ENCODE measurements around the gene PTCD2.

- TF ChIP-seq MAX (CRISPR knock-in tag; IDR thresholded peaks at IDR 0.05), result no peak
- TF ChIP-seq CTCF (IDR thresholded peaks at IDR 0.05 in 2 of 3, conservative IDR thresholded peaks at IDR 0.05 in 1 of 3; ENCODE audit: insufficient read depth in 2 of 3, low read depth in 1 of 3, low read length in 3 of 3), result no peak
- TF ChIP-seq BACH1 (tag; IDR thresholded peaks at IDR 0.05), result no peak
- no peak for TF ChIP-seq RBM22 (IDR thresholded peaks at IDR 0.05; ENCODE audit: low read depth, low read length, poor library complexity, severe bottlenecking)
- no peak for TF ChIP-seq POLR2A (conservative IDR thresholded peaks at IDR 0.05)
- TF ChIP-seq BHLHE40 (IDR thresholded peaks at IDR 0.05; ENCODE audit: low read length), result no peak
- no peak for TF ChIP-seq NR2C2 (CRISPR knock-in tag; IDR thresholded peaks at IDR 0.05)
- no peak for TF ChIP-seq NR2C2 (tag; IDR thresholded peaks at IDR 0.05)
- no peak for TF ChIP-seq EZH2 (IDR thresholded peaks at IDR 0.05; ENCODE audit: borderline replicate concordance, low read depth, low read length)
- no peak for TF ChIP-seq KDM1A (IDR thresholded peaks at IDR 0.05)
- no peak for TF ChIP-seq ZNF830 (CRISPR knock-in tag; IDR thresholded peaks at IDR 0.05)
- TF ChIP-seq SRF (CRISPR knock-in tag; IDR thresholded peaks at IDR 0.05), result no peak
- no peak for TF ChIP-seq HNRNPL (IDR thresholded peaks at IDR 0.05; ENCODE audit: low read depth, low read length)
- TF ChIP-seq SP1 (CRISPR knock-in tag; IDR thresholded peaks at IDR 0.05), result no peak
- no peak for TF ChIP-seq EP300 (IDR thresholded peaks at IDR 0.05; ENCODE audit: low read length)
Measured at GRCh38 chr5:72369301-72369700, 49.1 kb downstream of the PTCD2 start.
